DND-41 (cell line): ENCODE results near the gene TNNC1.

Experiments
- ATAC-seq: fragments of 200-7000 bp; cut with Tn5 transposase; 3 replicates; pipeline ENCODE4 v1.9.1; 2021; ENCODE audit warnings: low read depth; ENCODE audit not compliant: insufficient read depth
- DNase-seq: peaks from one replicate; pipeline ENCODE4 v3.0.0-alpha.2; 2020
- H2AFZ ChIP-seq: 2 replicates; pipeline ENCODE4 v1.6.0; 2012; ENCODE audit warnings: low read depth, low read length
- H3K27ac ChIP-seq: 2 replicates; pipeline ENCODE4 v1.5.1; 2012; ENCODE audit warnings: low read length, inconsistent platforms
- H3K27me3 ChIP-seq: fragments of 200-600 bp; sonication (generic); 2 replicates; pipeline ENCODE4 v1.6.0; 2012; ENCODE audit warnings: low read length, mild to moderate bottlenecking, inconsistent platforms; ENCODE audit not compliant: insufficient read depth, poor library complexity
- H3K36me3 ChIP-seq: 2 replicates; pipeline ENCODE4 v1.5.1; 2012; ENCODE audit warnings: low read length, inconsistent platforms; ENCODE audit not compliant: insufficient read depth
- H3K4me1 ChIP-seq: 2 replicates; pipeline ENCODE4 v1.5.1; 2012; ENCODE audit warnings: mild to moderate bottlenecking, low read length; ENCODE audit not compliant: insufficient read depth
- H3K4me2 ChIP-seq: 2 replicates; pipeline ENCODE4 v1.6.0; 2012; ENCODE audit warnings: mild to moderate bottlenecking, moderate library complexity, low read length, inconsistent platforms; ENCODE audit not compliant: insufficient read depth
- H3K4me3 ChIP-seq, 2 experiments: fragments of 200-600 bp in 1 of 2; shearing (Covaris generic) in 1 of 2; 2 replicates each; pipeline ENCODE4 v1.5.1; 2012 to 2016; ENCODE audit warnings: inconsistent platforms in 2 of 2, low read length in 2 of 2, mild to moderate bottlenecking in 2 of 2, low read depth in 1 of 2, moderate library complexity in 1 of 2
- H3K79me2 ChIP-seq: 2 replicates; pipeline ENCODE4 v1.6.0; 2012; ENCODE audit warnings: low read length, inconsistent platforms; ENCODE audit not compliant: insufficient read depth
- H3K9ac ChIP-seq: 2 replicates; pipeline ENCODE4 v1.6.0; 2012; ENCODE audit warnings: low read depth, mild to moderate bottlenecking, inconsistent platforms, low read length, moderate library complexity
- H3K9me3 ChIP-seq: 2 replicates; pipeline ENCODE4 v1.5.1; 2012; ENCODE audit warnings: low read length, moderate library complexity, mild to moderate bottlenecking, inconsistent platforms; ENCODE audit not compliant: insufficient read depth, severe bottlenecking
- H4K20me1 ChIP-seq: 2 replicates; pipeline ENCODE4 v1.6.0; 2012; ENCODE audit warnings: low read length; ENCODE audit not compliant: insufficient read depth
- EZH2 ChIP-seq: IDR thresholded peaks from 3 replicates; pipeline ENCODE4 v1.6.1; 2012; ENCODE audit warnings: borderline replicate concordance, low read depth, mild to moderate bottlenecking, moderate library complexity, low read length, inconsistent platforms; ENCODE audit not compliant: severe bottlenecking
- TF ChIP-seq, protein P1 (sequence below): IDR thresholded peaks from 2 replicates; pipeline ENCODE4 v1.5.1; 2012; ENCODE audit warnings: borderline replicate concordance, low read length, moderate library complexity, mild to moderate bottlenecking; ENCODE audit not compliant: poor library complexity, severe bottlenecking; ENCODE audit errors: extremely low read depth

The TNNC1 gene

DNA sequence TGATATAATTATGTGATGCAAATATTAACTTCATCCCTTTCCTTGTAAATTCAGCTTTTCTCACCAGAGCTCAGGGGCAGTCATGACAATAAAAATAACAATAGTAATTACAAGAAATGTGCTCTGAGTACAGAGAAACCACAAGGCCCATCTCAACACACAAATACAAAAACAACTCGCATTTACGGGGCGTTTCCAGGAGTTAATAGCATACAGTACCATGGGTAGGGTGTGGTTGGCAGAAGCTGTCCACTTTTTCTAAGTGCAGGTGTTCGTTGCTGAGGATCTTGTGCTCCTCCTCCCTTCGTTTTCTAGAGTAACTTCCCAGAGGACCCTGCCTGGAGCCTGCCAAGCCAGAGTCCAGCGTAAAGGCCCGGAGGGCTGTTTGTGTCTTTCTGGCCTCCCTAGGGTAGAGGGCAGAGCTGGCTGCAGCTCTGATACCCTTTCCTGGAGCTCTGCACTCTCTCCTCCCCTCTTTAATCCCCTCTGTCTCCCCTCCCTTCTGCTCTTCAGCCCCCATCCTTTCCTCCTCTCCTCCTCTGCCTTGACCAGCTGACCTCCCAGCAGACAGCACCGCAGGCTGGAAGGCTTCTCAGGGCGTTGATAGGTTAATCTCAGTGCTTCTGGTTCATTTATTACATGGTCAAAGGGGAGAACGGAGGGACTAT is 20.4 kb downstream of the TNNC1 start:
- peaks cover 3% of the 10 kb centered on the region for H3K27me3 ChIP-seq
- ATAC-seq (no peak), DNase-seq (no peak)
- no peak overlapping the region for H3K27ac ChIP-seq
- H2AFZ ChIP-seq, result no peak overlapping the region
- H3K36me3 ChIP-seq, result no peaks in the 10 kb centered on the region
- H3K9me3 ChIP-seq, result no peaks in the 10 kb centered on the region
- H3K79me2 ChIP-seq, result no peaks in the 10 kb centered on the region
- no peak overlapping the region for H3K9ac ChIP-seq
- TF ChIP-seq EZH2, result no peak
- TF ChIP-seq, protein P1, sequence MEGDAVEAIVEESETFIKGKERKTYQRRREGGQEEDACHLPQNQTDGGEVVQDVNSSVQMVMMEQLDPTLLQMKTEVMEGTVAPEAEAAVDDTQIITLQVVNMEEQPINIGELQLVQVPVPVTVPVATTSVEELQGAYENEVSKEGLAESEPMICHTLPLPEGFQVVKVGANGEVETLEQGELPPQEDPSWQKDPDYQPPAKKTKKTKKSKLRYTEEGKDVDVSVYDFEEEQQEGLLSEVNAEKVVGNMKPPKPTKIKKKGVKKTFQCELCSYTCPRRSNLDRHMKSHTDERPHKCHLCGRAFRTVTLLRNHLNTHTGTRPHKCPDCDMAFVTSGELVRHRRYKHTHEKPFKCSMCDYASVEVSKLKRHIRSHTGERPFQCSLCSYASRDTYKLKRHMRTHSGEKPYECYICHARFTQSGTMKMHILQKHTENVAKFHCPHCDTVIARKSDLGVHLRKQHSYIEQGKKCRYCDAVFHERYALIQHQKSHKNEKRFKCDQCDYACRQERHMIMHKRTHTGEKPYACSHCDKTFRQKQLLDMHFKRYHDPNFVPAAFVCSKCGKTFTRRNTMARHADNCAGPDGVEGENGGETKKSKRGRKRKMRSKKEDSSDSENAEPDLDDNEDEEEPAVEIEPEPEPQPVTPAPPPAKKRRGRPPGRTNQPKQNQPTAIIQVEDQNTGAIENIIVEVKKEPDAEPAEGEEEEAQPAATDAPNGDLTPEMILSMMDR, result no peak
- no peaks in the 10 kb centered on the region for H4K20me1 ChIP-seq
- H3K4me3 ChIP-seq, result no peak overlapping the region
- H3K4me1 ChIP-seq, result no peaks in the 10 kb centered on the region
- H3K4me2 ChIP-seq, result no peak overlapping the region

GRCh38 chr3:52432691-52433141 is 21.1 kb downstream of the TNNC1 start:
- H2AFZ ChIP-seq, result no peak overlapping the region
- DNase-seq, result no peak
- H3K79me2 ChIP-seq, result no peaks in the 10 kb centered on the region
- TF ChIP-seq, protein P1, result no peak
- H3K4me3 ChIP-seq, result no peak overlapping the region
- no peaks in the 10 kb centered on the region for H3K9me3 ChIP-seq
- ATAC-seq, result no peak
- H3K9ac ChIP-seq, result no peak overlapping the region
- peaks cover 3% of the 10 kb centered on the region for H3K27me3 ChIP-seq
- H3K4me2 ChIP-seq, result no peak overlapping the region
- H3K27ac ChIP-seq, result no peak overlapping the region
- H3K36me3 ChIP-seq, result no peaks in the 10 kb centered on the region
- no peaks in the 10 kb centered on the region for H4K20me1 ChIP-seq
- no peaks in the 10 kb centered on the region for H3K4me1 ChIP-seq

DNA sequence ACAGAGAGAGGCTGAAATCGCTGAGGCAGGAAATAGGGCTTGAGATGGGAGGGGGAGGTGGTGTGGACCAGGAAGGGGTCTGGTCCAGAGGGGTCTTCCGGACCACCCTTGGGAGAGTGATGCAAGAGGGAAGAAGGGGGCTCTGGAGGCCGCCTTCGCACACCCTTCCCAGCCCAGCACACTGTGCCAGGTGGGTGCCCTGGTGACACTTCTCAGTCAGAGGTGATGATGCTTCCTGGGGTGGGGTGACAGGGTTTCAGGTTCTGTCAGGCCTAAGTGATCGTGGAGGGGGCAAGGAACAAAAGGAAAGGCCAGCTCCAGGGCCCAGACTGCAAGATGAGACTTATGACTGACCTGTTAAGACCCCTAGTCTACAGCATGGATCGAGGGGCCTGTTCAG is 21.6 kb downstream of the TNNC1 start:
- H3K9ac ChIP-seq, result no peak overlapping the region
- H3K4me2 ChIP-seq, result no peak overlapping the region
- H3K27me3 ChIP-seq, result peaks cover 3% of the 10 kb centered on the region
- no peaks in the 10 kb centered on the region for H3K79me2 ChIP-seq
- H4K20me1 ChIP-seq, result no peaks in the 10 kb centered on the region
- H3K36me3 ChIP-seq, result no peaks in the 10 kb centered on the region
- H3K27ac ChIP-seq, result no peak overlapping the region
- H3K9me3 ChIP-seq, result no peaks in the 10 kb centered on the region
- ATAC-seq, result no peak
- no peaks in the 10 kb centered on the region for H3K4me1 ChIP-seq
- DNase-seq, result no peak
- no peak overlapping the region for H2AFZ ChIP-seq
- TF ChIP-seq EZH2, result no peak
- TF ChIP-seq, protein P1, result no peak
- H3K4me3 ChIP-seq, result no peak overlapping the region
